Measurements from ENCODE around the gene RTL1. TPM values are rescaled to one million over a fixed set of nuclear protein-coding genes. Genes with fewer than 3 reads are reported as not detected.
A peak's percentile ranks its signal among the peaks of the same experiment; 100 is the strongest.

RTL1 gene
- polyA plus RNA-seq, 1 of the 3 experiments (the other 2 are of a cell fraction), result 0.07 TPM

DNA sequence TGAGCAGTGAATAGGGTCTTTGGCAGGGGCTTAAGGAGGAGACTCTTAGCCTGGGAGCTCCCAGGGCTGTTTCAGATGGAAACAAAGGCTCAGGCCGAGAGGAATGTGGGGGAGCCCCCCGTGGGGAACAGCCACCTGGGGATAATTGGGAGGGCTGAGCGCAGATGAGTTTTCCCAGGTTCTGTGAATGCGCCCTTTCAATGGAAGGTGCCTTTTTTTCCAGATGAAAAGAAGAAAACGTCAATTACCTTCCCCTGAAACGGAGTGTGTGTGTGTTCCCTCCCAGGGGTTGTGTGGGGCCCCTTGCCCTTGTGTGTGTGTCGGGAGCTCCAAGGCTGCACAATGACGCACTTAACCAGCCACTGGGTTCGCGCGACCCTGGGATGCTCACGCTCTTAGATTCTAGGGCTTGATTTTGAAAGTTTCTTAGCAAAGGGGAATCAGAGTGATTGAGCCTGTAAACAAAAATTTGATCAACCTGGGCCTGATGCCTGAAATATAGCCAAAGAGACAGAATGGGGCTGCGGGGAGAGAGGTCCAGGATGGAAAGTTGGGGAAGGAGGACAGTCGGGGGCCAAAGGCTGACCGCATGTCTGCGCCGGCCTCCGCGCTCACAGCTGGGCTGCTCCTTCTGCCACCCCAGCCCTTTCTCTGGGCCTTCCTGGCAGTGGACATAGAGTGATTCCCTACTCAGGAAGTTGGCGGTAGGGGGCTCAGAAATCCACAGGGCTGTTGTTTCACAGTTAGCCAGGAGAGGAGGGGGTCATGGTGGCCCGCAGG lies 63.0 kb downstream of the RTL1 start:
- Histone ChIP-seq H3K27me3 (ENCODE audit: insufficient read depth) (no peaks in the 10 kb centered on the region), H3K9ac (no peak overlapping the region), H2AFZ (ENCODE audit: low read depth) (no peak overlapping the region), H3K9me3 (no peaks in the 10 kb centered on the region), H3K4me1 (ENCODE audit: control insufficient read depth in 1 of 2, insufficient read depth in 2 of 2, low read depth in 1 of 2, low read length in 1 of 2) (peaks cover 0 to 45% of the 10 kb centered on the region in 2 experiments; a peak in 1 of 4 replicates), H3K79me2 (ENCODE audit: insufficient read depth) (no peaks in the 10 kb centered on the region), H3K27ac (ENCODE audit: low read depth in 2 of 2, low read length in 1 of 2) (no peak overlapping the region; a peak in 1 of 4 replicates), H3K4me3 (ENCODE audit: low read depth in 2 of 2, low read length in 1 of 2) (no peak overlapping the region), H3F3A (replicated peaks; ENCODE audit: insufficient read depth) (no peaks in the 10 kb centered on the region), H3K36me3 (replicated peaks in 1 of 2; ENCODE audit: control insufficient read depth in 1 of 2, insufficient read depth in 2 of 2, low read length in 1 of 2) (no peaks in the 10 kb centered on the region), H3K9me2 (no peaks in the 10 kb centered on the region), H3K4me2 (no peak overlapping the region), H4K20me1 (ENCODE audit: insufficient read depth) (no peaks in the 10 kb centered on the region)
- TF ChIP-seq FOXM1 (IDR thresholded peaks at IDR 0.05; ENCODE audit: low read depth) (no peak), FOXJ3 (CRISPR knock-in tag; IDR thresholded peaks at IDR 0.05) (no peak), SIN3A (IDR thresholded peaks at IDR 0.05; ENCODE audit: borderline replicate concordance, low read depth, low read length) (no peak), POLR2AphosphoS5 (IDR thresholded peaks at IDR 0.05; ENCODE audit: low read depth, low read length) (no peak)
- TF ChIP-seq, protein P1, sequence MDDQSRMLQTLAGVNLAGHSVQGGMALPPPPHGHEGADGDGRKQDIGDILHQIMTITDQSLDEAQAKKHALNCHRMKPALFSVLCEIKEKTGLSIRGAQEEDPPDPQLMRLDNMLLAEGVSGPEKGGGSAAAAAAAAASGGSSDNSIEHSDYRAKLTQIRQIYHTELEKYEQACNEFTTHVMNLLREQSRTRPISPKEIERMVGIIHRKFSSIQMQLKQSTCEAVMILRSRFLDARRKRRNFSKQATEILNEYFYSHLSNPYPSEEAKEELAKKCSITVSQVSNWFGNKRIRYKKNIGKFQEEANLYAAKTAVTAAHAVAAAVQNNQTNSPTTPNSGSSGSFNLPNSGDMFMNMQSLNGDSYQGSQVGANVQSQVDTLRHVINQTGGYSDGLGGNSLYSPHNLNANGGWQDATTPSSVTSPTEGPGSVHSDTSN (IDR thresholded peaks at IDR 0.05), result no peak
- ChIA-PET CTCF (interaction anchor here (1.0 kb wide), 1 partner anchor 11 kb away, joined by 3 read pairs; no protein-coding TSS in a partner anchor), POLR2A (interaction anchor here (0.7 kb wide), 1 partner anchor 10 kb away, joined by 4 read pairs; no protein-coding TSS in a partner anchor)
- DNase-seq, result no peak
- WGBS (ENCODE audit: low lambda C conversion rate), result 78% methylated on average over 19 of the region's 21 CpGs

DNA sequence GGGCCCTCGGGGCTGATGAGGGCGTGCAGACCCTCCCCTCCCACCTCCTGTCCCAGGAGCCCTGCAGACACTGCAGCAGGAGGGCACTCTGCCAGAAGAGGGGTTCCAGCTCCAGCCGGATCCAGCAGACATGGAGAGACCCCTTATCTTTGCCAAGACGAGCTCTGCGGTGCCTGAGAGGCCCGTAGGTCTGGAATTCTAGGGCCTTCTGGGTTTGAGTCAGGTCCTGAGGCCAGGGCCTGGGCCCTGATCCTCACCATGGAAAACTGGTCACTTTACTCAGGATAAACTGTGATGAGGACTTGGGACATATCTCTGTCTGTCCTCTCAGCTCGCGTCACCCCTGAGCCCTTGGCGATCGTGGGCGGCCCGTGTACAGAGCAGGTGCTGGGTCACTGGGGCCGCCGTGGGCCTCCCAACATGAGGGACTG lies 63.8 kb downstream of the RTL1 start:
- no peaks in the 10 kb centered on the region for H3K9me2 ChIP-seq
- H3K36me3 ChIP-seq (replicated peaks in 1 of 2; ENCODE audit: control insufficient read depth in 1 of 2, insufficient read depth in 2 of 2, low read length in 1 of 2), result no peaks in the 10 kb centered on the region
- H3K9me3 ChIP-seq, result no peaks in the 10 kb centered on the region
- no peaks in the 10 kb centered on the region for H3F3A ChIP-seq (replicated peaks; ENCODE audit: insufficient read depth)
- no peaks in the 10 kb centered on the region for H4K20me1 ChIP-seq (ENCODE audit: insufficient read depth)
- CTCF ChIA-PET, result no interaction called here
- POLR2A ChIA-PET, result interaction anchor here (0.7 kb wide), 1 partner anchor 11 kb away, joined by 4 read pairs; no protein-coding TSS in a partner anchor
- peak; percentile 59 for DNase-seq
- H3K4me3 ChIP-seq (ENCODE audit: low read depth in 2 of 2, low read length in 1 of 2), result no peak overlapping the region
- H2AFZ ChIP-seq (ENCODE audit: low read depth), result no peak overlapping the region
- H3K27ac ChIP-seq (ENCODE audit: low read depth in 2 of 2, low read length in 1 of 2), result peak overlapping the region in 1 of 2 experiments; percentile 50; a peak in 1 of 4 replicates
- 78% methylated on average over 9 of the region's 14 CpGs for WGBS (ENCODE audit: low lambda C conversion rate)
- TF ChIP-seq TCF12 (IDR thresholded peaks at IDR 0.05) (no peak), EP300 (IDR thresholded peaks at IDR 0.05; ENCODE audit: borderline replicate concordance in 1 of 2, low read depth in 1 of 2, low read length in 1 of 2) (no peak), POLR2AphosphoS5 (IDR thresholded peaks at IDR 0.05; ENCODE audit: low read depth, low read length) (no peak), CHD2 (IDR thresholded peaks at IDR 0.05; ENCODE audit: low read length, partially characterized antibody) (no peak), SIN3A (IDR thresholded peaks at IDR 0.05; ENCODE audit: borderline replicate concordance, low read depth, low read length) (no peak), GABPA (IDR thresholded peaks at IDR 0.05; ENCODE audit: low read depth) (no peak), MXI1 (IDR thresholded peaks at IDR 0.05; ENCODE audit: low read depth, low read length) (no peak), MEF2A (IDR thresholded peaks at IDR 0.05; ENCODE audit: borderline replicate concordance, low read depth) (no peak), YY1 (IDR thresholded peaks at IDR 0.05; ENCODE audit: low read depth) (no peak)
- TF ChIP-seq, protein P2, sequence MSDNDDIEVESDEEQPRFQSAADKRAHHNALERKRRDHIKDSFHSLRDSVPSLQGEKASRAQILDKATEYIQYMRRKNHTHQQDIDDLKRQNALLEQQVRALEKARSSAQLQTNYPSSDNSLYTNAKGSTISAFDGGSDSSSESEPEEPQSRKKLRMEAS (IDR thresholded peaks at IDR 0.05; ENCODE audit: low read depth), result no peak
- TF ChIP-seq, protein P3, sequence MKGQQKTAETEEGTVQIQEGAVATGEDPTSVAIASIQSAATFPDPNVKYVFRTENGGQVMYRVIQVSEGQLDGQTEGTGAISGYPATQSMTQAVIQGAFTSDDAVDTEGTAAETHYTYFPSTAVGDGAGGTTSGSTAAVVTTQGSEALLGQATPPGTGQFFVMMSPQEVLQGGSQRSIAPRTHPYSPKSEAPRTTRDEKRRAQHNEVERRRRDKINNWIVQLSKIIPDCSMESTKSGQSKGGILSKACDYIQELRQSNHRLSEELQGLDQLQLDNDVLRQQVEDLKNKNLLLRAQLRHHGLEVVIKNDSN (IDR thresholded peaks at IDR 0.05; ENCODE audit: borderline replicate concordance, low read depth), result no peak
- no peaks in the 10 kb centered on the region for H3K79me2 ChIP-seq (ENCODE audit: insufficient read depth)
- no peak overlapping the region for H3K4me2 ChIP-seq
- H3K9ac ChIP-seq, result no peak overlapping the region
- H3K4me1 ChIP-seq (ENCODE audit: control insufficient read depth in 1 of 2, insufficient read depth in 2 of 2, low read depth in 1 of 2, low read length in 1 of 2), result peaks cover 0 to 45% of the 10 kb centered on the region in 2 experiments; a peak in 1 of 4 replicates
- H3K27me3 ChIP-seq (ENCODE audit: insufficient read depth), result no peaks in the 10 kb centered on the region
